WTC11 (cell line): ENCODE data around the gene TIGAR. TPM values are rescaled to one million over a fixed set of nuclear protein-coding genes. Genes with fewer than 3 reads are reported as not detected.

Experiments
- ATAC-seq: fragments of 200-7000 bp; cut with Tn5 transposase; 2 replicates; pipeline ENCODE4 v1.10.0; 2021; ENCODE audit warnings: mild to moderate bottlenecking, moderate library complexity
- CTCF ChIA-PET: fragments of 300-600 bp; sonication (Branson Sonifier 250); formaldehyde crosslinking; loops from one replicate; lab custom pipeline; 2021; ENCODE audit warnings: antibody characterized with exemption; lab: Charles Lee
- POLR2A ChIA-PET: fragments of 350-600 bp; sonication (Branson Sonifier 250); formaldehyde crosslinking; loops from one replicate; lab custom pipeline; 2021; ENCODE audit warnings: antibody characterized with exemption; lab: Charles Lee
- DNase-seq: peaks from one replicate; pipeline ENCODE4 v3.0.0; 2021; ENCODE audit warnings: low spot score
- H3K27ac Mint-ChIP-seq: 2 replicates; pipeline ENCODE4 v1.8.0; 2021; ENCODE audit warnings: mixed read lengths
- H3K27me3 Mint-ChIP-seq: 2 replicates; pipeline ENCODE4 v1.8.0; 2021; ENCODE audit warnings: low read depth, mild to moderate bottlenecking, moderate library complexity, mixed read lengths
- H3K36me3 Mint-ChIP-seq: 2 replicates; pipeline ENCODE4 v1.8.0; 2021; ENCODE audit warnings: mixed read lengths
- H3K4me1 Mint-ChIP-seq: 2 replicates; pipeline ENCODE4 v1.8.0; 2022; ENCODE audit warnings: mixed read lengths
- H3K4me3 Mint-ChIP-seq: 2 replicates; pipeline ENCODE4 v1.8.0; 2021; ENCODE audit warnings: mild to moderate bottlenecking, moderate library complexity, mixed read lengths
- H3K9me3 Mint-ChIP-seq: 2 replicates; pipeline ENCODE4 v1.8.0; 2021; ENCODE audit warnings: mixed read lengths
- CREM ChIP-seq: sonication (generic); formaldehyde crosslinking; IDR thresholded peaks from 2 replicates; pipeline ENCODE4 v1.8.1; 2022; ENCODE audit warnings: mild to moderate bottlenecking, missing genetic modification reagents, moderate library complexity
- EMX1 ChIP-seq: fragments of 250-450 bp; sonication (Bioruptor Pico); IDR thresholded peaks from 2 replicates; pipeline ENCODE4 v1.8.0; 2021; ENCODE audit warnings: mild to moderate bottlenecking
- ETV6 ChIP-seq: sonication (generic); formaldehyde crosslinking; IDR thresholded peaks from 2 replicates; pipeline ENCODE4 v1.8.1; 2022; ENCODE audit warnings: mild to moderate bottlenecking, missing genetic modification reagents
- FOXJ3 ChIP-seq: sonication (generic); formaldehyde crosslinking; IDR thresholded peaks from 2 replicates; pipeline ENCODE4 v1.9.0; 2021; ENCODE audit warnings: missing genetic modification reagents, mild to moderate bottlenecking, borderline replicate concordance
- FOXP1 ChIP-seq: sonication (generic); formaldehyde crosslinking; IDR thresholded peaks from 2 replicates; pipeline ENCODE4 v1.8.0; 2022; ENCODE audit warnings: missing genetic modification reagents, mild to moderate bottlenecking, moderate library complexity, borderline replicate concordance
- GABPB1 ChIP-seq: sonication (generic); formaldehyde crosslinking; IDR thresholded peaks from 2 replicates; pipeline ENCODE4 v1.8.1; 2023; ENCODE audit warnings: mild to moderate bottlenecking, missing genetic modification reagents
- HMGA2 ChIP-seq: fragments of 250-450 bp; sonication (Bioruptor Pico); IDR thresholded peaks from 2 replicates; pipeline ENCODE4 v1.4.0; 2021; ENCODE audit warnings: mild to moderate bottlenecking, moderate library complexity
- MYBL2 ChIP-seq: sonication (generic); formaldehyde crosslinking; IDR thresholded peaks from 2 replicates; pipeline ENCODE4 v1.8.1; 2023; ENCODE audit warnings: mild to moderate bottlenecking, moderate library complexity, missing genetic modification reagents
- RORB ChIP-seq: fragments of 250-450 bp; sonication (Bioruptor Pico); IDR thresholded peaks from 2 replicates; pipeline ENCODE4 v1.9.0; 2021; ENCODE audit warnings: mild to moderate bottlenecking
- SOX15 ChIP-seq: fragments of 250-450 bp; sonication (Bioruptor Pico); IDR thresholded peaks from 2 replicates; pipeline ENCODE4 v1.9.0; 2021; ENCODE audit warnings: mild to moderate bottlenecking
- ZNF416 ChIP-seq: fragments of 250-450 bp; sonication (Bioruptor Pico); IDR thresholded peaks from 2 replicates; pipeline ENCODE4 v1.9.0; 2021; ENCODE audit warnings: mild to moderate bottlenecking, inconsistent platforms
- total RNA-seq: library from RNA; stranded (reverse); gene quantifications from 3 replicates; pipeline ENCODE4 v1.2.3, GENCODE V29; 2021
- TF ChIP-seq, protein P1 (sequence below): sonication (generic); formaldehyde crosslinking; IDR thresholded peaks from 2 replicates; pipeline ENCODE4 v1.8.0; 2023; ENCODE audit warnings: missing genetic modification reagents
- TF ChIP-seq, protein P2 (sequence below): sonication (generic); formaldehyde crosslinking; conservative IDR thresholded peaks from 2 replicates; pipeline ENCODE4 v1.8.1; 2022; ENCODE audit warnings: mild to moderate bottlenecking, missing genetic modification reagents
- TF ChIP-seq, protein P3 (sequence below): sonication (generic); formaldehyde crosslinking; IDR thresholded peaks from 2 replicates; pipeline ENCODE4 v1.8.0; 2023; ENCODE audit warnings: mild to moderate bottlenecking, missing genetic modification reagents
- TF ChIP-seq, protein P4 (sequence below): fragments of 250-450 bp; sonication (Bioruptor Pico); conservative IDR thresholded peaks from 2 replicates; pipeline ENCODE4 v1.9.0; 2021; ENCODE audit warnings: mild to moderate bottlenecking
- TF ChIP-seq, protein P5 (sequence below): sonication (generic); formaldehyde crosslinking; IDR thresholded peaks from 2 replicates; pipeline ENCODE4 v1.8.1; 2023; ENCODE audit warnings: mild to moderate bottlenecking, missing genetic modification reagents
- TF ChIP-seq, protein P6 (sequence below): sonication (generic); formaldehyde crosslinking; IDR thresholded peaks from 2 replicates; pipeline ENCODE4 v1.8.1; 2022; ENCODE audit warnings: missing genetic modification reagents, borderline replicate concordance
- TF ChIP-seq, protein P7 (sequence below): sonication (generic); formaldehyde crosslinking; IDR thresholded peaks from 2 replicates; pipeline ENCODE4 v1.8.1; 2023; ENCODE audit warnings: mild to moderate bottlenecking, missing genetic modification reagents, moderate library complexity
- TF ChIP-seq, protein P8 (sequence below): sonication (generic); formaldehyde crosslinking; IDR thresholded peaks from 2 replicates; pipeline ENCODE4 v1.8.1; 2022; ENCODE audit warnings: low read depth, mild to moderate bottlenecking, moderate library complexity, missing genetic modification reagents, borderline replicate concordance
- TF ChIP-seq, protein P9 (sequence below): sonication (generic); formaldehyde crosslinking; IDR thresholded peaks from 2 replicates; pipeline ENCODE4 v1.8.0; 2022; ENCODE audit warnings: mild to moderate bottlenecking, missing genetic modification reagents
- TF ChIP-seq, protein P10 (sequence below): sonication (generic); formaldehyde crosslinking; IDR thresholded peaks from 2 replicates; pipeline ENCODE4 v1.8.0; 2022; ENCODE audit warnings: missing genetic modification reagents

The TIGAR gene
- total RNA-seq, 1 experiment from 2014 or later: 26.7 TPM

DNA sequence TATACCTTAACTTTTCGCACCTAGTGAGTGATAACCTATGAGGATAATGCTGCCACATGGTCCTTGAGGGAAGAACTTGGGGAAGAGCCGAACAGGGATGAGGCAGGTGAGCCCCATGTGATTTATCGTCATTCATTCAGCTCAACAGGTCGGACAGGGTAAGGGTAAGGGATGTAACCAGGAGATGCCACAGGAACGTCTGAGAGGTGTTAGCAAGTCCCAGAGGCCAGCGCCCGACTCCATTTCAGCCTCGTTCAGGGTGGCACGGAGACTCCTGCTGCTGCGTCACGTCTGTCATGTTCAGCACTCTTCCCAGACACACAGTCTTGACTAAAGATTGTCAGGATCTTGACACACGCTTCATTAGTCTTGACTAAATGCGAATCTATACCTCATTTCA, 23.4 kb upstream of the TIGAR start (continued):
- TF ChIP-seq, protein P1, sequence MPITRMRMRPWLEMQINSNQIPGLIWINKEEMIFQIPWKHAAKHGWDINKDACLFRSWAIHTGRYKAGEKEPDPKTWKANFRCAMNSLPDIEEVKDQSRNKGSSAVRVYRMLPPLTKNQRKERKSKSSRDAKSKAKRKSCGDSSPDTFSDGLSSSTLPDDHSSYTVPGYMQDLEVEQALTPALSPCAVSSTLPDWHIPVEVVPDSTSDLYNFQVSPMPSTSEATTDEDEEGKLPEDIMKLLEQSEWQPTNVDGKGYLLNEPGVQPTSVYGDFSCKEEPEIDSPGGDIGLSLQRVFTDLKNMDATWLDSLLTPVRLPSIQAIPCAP (CRISPR knock-in tag): no peak
- TF ChIP-seq, protein P2, sequence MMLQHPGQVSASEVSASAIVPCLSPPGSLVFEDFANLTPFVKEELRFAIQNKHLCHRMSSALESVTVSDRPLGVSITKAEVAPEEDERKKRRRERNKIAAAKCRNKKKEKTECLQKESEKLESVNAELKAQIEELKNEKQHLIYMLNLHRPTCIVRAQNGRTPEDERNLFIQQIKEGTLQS (CRISPR knock-in tag): no peak
- TF ChIP-seq, protein P3, sequence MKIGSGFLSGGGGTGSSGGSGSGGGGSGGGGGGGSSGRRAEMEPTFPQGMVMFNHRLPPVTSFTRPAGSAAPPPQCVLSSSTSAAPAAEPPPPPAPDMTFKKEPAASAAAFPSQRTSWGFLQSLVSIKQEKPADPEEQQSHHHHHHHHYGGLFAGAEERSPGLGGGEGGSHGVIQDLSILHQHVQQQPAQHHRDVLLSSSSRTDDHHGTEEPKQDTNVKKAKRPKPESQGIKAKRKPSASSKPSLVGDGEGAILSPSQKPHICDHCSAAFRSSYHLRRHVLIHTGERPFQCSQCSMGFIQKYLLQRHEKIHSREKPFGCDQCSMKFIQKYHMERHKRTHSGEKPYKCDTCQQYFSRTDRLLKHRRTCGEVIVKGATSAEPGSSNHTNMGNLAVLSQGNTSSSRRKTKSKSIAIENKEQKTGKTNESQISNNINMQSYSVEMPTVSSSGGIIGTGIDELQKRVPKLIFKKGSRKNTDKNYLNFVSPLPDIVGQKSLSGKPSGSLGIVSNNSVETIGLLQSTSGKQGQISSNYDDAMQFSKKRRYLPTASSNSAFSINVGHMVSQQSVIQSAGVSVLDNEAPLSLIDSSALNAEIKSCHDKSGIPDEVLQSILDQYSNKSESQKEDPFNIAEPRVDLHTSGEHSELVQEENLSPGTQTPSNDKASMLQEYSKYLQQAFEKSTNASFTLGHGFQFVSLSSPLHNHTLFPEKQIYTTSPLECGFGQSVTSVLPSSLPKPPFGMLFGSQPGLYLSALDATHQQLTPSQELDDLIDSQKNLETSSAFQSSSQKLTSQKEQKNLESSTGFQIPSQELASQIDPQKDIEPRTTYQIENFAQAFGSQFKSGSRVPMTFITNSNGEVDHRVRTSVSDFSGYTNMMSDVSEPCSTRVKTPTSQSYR: no peak
- TF ChIP-seq, protein P4, sequence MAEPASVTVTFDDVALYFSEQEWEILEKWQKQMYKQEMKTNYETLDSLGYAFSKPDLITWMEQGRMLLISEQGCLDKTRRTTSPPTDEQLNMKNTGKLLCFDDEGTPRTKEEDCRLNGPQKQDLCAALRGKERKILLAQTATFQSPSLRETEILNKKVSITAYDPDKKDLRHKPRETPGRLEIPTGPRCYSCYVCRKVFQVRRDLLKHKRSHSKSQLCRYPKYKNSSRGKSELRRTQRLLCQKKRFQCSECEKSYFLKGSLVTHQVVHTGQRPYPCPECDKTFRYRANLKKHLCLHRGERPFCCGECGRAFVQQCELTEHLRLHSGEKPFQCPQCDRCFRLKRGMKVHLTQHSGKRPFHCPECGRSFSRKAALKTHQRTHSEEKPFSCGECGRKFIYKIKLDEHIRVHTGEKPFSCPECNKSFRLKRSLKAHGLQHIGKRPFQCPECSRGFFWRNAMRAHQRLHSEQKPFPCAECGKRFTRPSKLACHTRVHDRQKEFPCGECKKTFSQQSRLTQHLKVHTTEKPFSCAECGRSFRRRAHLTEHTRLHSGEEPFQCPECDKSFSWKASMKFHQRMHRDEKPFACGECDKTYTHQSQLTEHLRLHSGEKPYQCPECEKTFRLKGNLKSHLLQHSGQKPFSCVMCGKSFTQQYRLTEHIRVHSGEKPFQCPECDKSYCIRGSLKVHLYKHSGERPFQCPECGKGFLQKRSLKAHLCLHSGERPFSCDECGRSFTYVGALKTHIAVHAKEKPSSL (CRISPR knock-in tag): no peak
- TF ChIP-seq, protein P5, sequence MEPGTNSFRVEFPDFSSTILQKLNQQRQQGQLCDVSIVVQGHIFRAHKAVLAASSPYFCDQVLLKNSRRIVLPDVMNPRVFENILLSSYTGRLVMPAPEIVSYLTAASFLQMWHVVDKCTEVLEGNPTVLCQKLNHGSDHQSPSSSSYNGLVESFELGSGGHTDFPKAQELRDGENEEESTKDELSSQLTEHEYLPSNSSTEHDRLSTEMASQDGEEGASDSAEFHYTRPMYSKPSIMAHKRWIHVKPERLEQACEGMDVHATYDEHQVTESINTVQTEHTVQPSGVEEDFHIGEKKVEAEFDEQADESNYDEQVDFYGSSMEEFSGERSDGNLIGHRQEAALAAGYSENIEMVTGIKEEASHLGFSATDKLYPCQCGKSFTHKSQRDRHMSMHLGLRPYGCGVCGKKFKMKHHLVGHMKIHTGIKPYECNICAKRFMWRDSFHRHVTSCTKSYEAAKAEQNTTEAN (CRISPR knock-in tag): no peak
- TF ChIP-seq, protein P6, sequence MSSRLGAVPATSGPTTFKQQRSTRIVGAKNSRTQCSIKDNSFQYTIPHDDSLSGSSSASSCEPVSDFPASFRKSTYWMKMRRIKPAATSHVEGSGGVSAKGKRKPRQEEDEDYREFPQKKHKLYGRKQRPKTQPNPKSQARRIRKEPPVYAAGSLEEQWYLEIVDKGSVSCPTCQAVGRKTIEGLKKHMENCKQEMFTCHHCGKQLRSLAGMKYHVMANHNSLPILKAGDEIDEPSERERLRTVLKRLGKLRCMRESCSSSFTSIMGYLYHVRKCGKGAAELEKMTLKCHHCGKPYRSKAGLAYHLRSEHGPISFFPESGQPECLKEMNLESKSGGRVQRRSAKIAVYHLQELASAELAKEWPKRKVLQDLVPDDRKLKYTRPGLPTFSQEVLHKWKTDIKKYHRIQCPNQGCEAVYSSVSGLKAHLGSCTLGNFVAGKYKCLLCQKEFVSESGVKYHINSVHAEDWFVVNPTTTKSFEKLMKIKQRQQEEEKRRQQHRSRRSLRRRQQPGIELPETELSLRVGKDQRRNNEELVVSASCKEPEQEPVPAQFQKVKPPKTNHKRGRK: no peak
- TF ChIP-seq, protein P7, sequence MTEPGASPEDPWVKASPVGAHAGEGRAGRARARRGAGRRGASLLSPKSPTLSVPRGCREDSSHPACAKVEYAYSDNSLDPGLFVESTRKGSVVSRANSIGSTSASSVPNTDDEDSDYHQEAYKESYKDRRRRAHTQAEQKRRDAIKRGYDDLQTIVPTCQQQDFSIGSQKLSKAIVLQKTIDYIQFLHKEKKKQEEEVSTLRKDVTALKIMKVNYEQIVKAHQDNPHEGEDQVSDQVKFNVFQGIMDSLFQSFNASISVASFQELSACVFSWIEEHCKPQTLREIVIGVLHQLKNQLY (CRISPR knock-in tag): no peak
- TF ChIP-seq, protein P8, sequence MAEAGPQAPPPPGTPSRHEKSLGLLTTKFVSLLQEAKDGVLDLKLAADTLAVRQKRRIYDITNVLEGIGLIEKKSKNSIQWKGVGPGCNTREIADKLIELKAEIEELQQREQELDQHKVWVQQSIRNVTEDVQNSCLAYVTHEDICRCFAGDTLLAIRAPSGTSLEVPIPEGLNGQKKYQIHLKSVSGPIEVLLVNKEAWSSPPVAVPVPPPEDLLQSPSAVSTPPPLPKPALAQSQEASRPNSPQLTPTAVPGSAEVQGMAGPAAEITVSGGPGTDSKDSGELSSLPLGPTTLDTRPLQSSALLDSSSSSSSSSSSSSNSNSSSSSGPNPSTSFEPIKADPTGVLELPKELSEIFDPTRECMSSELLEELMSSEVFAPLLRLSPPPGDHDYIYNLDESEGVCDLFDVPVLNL (CRISPR knock-in tag): no peak
- no peak for TF ChIP-seq SOX15 (CRISPR knock-in tag)
- no peak for TF ChIP-seq HMGA2 (CRISPR knock-in tag)

DNA sequence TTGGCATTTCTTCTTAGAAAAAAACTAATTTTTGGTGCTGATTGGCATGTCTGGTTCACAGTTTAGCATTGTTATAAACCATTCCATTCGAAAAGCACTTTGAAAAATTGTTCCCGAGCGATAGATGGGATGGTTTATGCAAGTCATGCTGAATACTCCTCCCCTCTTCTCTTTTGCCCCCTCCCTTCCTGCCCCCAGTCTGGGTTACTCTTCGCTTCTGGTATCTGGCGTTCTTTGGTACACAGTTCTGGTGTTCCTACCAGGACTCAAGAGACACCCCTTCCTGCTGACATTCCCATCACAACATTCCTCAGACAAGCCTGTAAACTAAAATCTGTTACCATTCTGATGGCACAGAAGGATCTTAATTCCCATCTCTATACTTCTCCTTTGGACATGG, 20.1 kb upstream of the TIGAR start:
- H3K4me3 Mint-ChIP-seq: no peak overlapping the region
- peaks cover 88% of the 10 kb centered on the region for H3K36me3 Mint-ChIP-seq
- CTCF ChIA-PET: interaction anchor here (1.1 kb wide), 1 partner anchor 24 kb away, joined by 3 read pairs; no protein-coding TSS in a partner anchor
- POLR2A ChIA-PET: interaction anchor here (0.7 kb wide), 1 partner anchor 23 kb away, joined by 3 read pairs; no protein-coding TSS in a partner anchor
- no peaks in the 10 kb centered on the region for H3K9me3 Mint-ChIP-seq
- DNase-seq: no peak
- peaks cover 6% of the 10 kb centered on the region; the same call in 1 of the 2 replicates for H3K4me1 Mint-ChIP-seq
- no peaks in the 10 kb centered on the region for H3K27me3 Mint-ChIP-seq
- ATAC-seq: no peak
- H3K27ac Mint-ChIP-seq: peak overlapping the region; percentile 85
- no peak for TF ChIP-seq SOX15 (CRISPR knock-in tag)
- no peak for TF ChIP-seq CREM (CRISPR knock-in tag)
- TF ChIP-seq EMX1 (CRISPR knock-in tag): no peak
- TF ChIP-seq RORB (CRISPR knock-in tag): no peak
- TF ChIP-seq, protein P9, sequence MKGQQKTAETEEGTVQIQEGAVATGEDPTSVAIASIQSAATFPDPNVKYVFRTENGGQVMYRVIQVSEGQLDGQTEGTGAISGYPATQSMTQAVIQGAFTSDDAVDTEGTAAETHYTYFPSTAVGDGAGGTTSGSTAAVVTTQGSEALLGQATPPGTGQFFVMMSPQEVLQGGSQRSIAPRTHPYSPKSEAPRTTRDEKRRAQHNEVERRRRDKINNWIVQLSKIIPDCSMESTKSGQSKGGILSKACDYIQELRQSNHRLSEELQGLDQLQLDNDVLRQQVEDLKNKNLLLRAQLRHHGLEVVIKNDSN: no peak
- no peak for TF ChIP-seq GABPB1 (CRISPR knock-in tag)
- no peak for TF ChIP-seq FOXJ3 (CRISPR knock-in tag)
- no peak for TF ChIP-seq HMGA2 (CRISPR knock-in tag)
- no peak for TF ChIP-seq ETV6
- no peak for TF ChIP-seq FOXP1 (CRISPR knock-in tag)
- no peak for TF ChIP-seq ZNF416 (CRISPR knock-in tag)
- TF ChIP-seq MYBL2 (CRISPR knock-in tag): no peak
- TF ChIP-seq, protein P10, sequence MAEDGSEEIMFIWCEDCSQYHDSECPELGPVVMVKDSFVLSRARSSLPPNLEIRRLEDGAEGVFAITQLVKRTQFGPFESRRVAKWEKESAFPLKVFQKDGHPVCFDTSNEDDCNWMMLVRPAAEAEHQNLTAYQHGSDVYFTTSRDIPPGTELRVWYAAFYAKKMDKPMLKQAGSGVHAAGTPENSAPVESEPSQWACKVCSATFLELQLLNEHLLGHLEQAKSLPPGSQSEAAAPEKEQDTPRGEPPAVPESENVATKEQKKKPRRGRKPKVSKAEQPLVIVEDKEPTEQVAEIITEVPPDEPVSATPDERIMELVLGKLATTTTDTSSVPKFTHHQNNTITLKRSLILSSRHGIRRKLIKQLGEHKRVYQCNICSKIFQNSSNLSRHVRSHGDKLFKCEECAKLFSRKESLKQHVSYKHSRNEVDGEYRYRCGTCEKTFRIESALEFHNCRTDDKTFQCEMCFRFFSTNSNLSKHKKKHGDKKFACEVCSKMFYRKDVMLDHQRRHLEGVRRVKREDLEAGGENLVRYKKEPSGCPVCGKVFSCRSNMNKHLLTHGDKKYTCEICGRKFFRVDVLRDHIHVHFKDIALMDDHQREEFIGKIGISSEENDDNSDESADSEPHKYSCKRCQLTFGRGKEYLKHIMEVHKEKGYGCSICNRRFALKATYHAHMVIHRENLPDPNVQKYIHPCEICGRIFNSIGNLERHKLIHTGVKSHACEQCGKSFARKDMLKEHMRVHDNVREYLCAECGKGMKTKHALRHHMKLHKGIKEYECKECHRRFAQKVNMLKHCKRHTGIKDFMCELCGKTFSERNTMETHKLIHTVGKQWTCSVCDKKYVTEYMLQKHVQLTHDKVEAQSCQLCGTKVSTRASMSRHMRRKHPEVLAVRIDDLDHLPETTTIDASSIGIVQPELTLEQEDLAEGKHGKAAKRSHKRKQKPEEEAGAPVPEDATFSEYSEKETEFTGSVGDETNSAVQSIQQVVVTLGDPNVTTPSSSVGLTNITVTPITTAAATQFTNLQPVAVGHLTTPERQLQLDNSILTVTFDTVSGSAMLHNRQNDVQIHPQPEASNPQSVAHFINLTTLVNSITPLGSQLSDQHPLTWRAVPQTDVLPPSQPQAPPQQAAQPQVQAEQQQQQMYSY (CRISPR knock-in tag): no peak
